GM18526 (cell line): ENCODE measurements around the gene KIAA1328.

Source experiments
- POLR2A ChIP-seq: IDR thresholded peaks from 3 replicates; pipeline ENCODE4 v1.6.1; 2011; ENCODE audit not compliant: insufficient read length; ENCODE audit errors: extremely low read depth

The KIAA1328 gene

DNA sequence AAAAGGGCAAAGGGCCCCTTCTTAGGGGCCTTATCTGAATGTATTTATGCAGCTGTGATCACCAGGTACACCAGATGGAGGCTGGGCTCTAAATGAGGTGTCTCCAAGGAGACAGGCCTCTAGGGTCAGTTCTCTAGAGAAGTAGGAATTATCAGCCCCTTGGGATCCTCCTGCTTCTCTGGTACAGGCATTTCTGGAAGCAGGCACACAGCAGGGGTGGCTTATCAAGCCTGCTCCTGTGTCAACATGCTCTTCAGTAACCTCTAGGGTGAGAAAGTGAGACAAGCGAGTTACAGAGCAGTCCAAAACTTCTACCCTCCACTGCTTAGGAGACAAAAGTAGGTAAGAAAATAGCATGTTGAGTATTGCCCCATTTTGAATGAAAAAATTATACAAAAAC, 13.9 kb upstream of the KIAA1328 start:
- TF ChIP-seq POLR2A = no peak

DNA sequence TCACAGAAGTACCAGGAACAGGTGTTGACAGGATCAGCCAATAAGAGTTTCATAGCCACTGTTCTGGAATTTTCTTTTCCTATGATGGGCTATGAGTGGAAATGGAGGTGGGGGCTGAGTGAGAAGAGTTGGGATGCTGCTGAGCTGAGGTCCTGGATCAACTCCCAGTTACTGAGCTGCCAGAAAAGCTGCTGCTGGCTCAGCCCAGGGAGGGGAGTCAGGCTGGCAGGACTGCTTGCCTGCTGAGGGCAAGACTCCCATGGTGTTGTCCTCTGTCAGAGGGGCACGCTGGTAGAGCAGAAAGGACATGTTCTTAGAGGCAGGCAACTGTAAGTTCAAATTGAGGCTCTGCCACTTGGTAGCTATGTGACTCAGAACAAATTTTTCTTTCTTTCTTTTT, 11.9 kb upstream of the KIAA1328 start:
- no peak for TF ChIP-seq POLR2A

DNA sequence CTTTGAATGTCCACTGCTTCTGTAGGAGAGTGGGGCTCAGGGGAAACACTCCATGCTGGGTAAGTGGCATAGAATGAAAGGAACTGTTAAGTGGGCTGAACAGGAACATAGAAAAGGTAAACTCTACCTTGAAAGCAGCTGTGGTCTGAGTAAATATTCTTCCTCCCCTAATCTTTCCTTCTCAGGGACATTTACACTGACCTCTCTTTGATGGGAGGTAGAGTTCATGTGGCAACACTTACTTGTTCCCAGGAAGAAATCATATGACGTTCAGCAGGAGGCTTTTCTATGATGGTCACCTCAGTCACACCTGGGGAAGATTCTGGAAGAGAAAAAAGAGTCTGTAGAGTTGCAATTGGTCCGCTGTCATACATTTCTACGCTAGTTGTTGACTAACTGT, 10.3 kb upstream of the KIAA1328 start:
- TF ChIP-seq POLR2A = no peak

DNA sequence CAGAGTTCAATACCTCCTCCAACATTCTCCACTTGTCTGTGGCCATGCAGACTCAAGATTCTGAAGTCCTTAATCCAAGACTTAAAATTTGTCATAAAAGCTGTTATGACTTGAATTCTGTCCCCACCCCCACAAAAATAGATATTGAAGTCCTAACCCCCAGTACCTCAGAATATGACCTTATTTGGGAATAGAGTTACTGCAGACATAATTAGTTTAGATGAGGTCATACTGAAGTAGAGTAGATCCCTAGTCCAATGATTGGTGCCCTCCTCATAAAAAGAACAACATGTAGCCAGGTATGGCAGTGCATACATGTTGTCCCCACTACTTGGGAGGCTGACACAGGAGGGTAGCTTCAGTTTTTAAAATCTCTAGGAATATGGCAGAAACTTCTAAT, 9.3 kb upstream of the KIAA1328 start:
- no peak for TF ChIP-seq POLR2A

DNA sequence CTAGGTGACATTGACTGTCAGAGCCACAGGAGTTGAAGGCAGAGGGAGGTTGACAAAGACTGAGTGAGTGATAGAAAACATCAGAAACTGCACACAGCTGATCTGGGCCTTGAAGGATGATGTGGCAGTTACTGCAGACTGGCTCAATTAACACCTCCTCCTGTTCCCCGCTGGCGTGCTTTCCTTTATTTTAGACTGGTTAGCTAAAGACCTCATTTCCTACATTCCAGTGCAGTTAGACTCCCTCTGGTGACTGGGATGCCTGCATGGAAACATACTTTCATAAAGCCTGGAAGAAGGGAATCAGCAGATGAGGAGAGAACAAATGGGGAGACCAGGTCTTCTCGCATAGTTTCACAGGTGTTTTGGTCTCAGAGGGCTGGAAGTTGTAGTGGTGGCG, 7.2 kb upstream of the KIAA1328 start:
- TF ChIP-seq POLR2A = no peak

DNA sequence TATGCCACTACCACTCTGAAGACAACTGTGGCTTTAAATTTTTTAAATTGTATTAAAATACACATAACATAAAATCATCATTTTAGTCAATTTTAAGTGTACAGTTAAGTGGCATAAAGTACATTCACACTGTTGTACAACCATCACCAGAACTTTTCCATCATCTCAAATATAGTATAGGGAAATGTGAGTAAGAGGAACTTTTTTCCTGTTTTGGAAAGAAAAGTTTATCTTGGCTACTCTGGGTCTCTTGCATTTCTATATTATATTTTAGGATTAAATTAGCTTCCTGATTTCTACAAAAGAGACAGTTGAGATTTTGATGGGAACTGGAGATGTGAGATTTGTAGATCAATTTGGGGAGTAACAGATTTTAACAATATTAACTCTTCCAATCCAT, 3.4 kb upstream of the KIAA1328 start:
- TF ChIP-seq POLR2A = no peak

DNA sequence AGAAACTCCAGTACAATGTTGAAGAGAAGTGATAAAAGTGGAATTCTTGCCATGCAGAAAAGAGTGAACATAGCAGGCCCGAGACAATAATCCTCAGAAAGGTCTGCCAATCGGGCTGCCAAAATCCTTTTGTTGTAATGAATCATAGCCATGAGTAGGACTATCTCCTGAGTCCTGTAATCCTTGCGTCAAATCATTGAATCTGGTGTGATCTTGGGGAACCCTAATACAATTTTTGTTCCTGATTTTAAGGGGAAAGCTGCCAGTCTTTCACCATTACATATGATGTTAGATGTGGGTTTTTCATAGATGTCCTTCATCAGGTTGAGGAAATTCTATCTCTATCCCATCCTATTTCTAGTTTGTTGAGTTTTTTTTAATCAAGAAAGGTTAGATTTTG, 2.4 kb upstream of the KIAA1328 start:
- no peak for TF ChIP-seq POLR2A

DNA sequence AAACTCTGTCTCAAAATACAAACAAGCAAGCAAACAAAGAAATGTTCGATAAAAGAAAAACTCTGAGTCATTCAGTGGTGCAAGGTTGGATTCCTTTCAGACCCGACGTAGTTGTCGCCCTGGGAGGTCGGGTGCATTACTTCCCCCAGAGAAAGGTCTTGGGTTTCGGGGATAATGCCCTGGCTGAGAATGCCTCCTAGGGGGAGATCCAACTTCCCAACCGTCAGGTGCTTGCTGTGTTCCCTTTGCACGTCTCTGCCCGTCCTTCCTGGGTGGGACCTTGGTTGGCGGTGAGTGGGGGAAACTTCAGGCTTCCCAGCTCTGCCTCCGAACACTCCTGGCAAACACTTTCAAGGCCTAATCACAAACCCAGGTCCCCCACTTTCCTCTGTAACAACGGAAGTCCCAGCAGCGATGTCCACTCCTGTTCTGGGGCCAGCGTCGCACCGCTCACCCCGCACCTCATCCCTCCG, 734 bp upstream of the KIAA1328 start:
- TF ChIP-seq POLR2A = no peak

DNA sequence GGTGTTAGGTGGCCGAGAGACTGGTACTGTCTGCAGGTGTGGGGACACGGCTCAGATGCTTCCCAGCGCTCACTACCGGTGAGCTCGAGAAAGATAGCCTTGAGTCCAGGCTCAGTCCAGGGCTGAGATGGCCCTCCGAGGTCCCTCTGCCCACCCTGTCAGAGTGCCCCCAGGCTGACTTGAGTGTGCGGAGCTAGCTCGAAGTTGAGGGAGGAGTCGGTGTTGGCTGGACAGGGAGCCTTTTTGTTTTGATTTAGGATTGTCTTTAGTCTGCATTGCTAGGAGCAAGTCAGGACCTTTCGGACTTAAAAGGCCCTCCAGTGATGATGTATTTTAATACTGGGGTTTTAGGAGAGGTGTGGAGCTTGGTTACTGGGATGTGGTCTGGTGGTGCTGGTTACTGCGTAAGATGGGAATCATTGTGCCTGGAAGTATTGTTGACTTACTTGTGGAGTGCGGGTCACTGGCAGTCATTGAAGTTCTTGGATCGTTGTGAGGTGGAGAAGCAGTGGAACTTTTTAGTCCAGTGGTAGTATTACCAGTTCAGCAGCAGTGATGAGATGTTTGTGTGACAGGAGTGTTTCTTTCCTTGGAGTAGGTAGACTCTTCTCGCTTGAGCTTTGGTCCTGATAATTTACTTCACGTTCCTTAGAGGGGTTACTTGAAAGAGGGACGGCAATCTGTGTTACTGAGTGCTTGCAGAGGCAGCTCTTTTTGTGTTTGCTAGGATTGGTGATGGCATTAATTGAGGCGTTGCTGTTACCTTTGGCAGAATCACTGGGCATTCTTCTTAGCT, 633 bp downstream of the KIAA1328 start:
- no peak for TF ChIP-seq POLR2A

DNA sequence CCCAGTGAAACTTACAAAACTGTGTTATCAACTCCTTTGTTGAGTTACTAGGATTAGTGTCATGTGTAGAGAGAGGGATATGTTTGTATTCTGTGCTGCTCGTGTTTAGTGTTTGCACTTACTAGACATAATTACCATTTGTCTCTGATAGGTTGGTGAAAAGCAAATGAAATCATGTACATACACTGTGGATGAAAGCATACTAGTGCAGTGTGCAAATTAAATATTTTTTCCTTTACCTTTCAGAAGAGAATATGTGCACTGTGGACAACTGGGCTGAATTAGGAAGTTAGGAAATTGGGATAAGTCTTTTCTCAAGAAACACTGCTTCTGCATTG, 1.2 kb downstream of the KIAA1328 start:
- no peak for TF ChIP-seq POLR2A

DNA sequence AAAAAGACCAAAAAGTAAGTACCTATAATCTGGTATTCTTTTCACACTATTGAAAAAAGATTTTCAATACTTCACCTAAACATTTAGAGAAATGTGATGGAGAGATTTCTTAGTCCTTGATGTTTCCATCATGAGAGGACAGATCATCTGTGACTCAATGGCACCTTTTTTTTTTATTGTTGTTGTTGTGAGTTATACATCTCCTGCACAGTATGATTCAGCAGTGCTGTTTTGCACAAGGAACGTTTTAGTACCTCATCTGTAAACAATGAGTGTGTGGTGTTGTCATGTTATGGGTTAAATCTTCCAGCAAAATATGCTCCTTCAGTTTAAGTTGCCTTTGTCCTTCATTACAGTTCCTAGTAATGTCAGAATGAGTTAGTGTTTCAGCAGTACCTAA, 2.2 kb downstream of the KIAA1328 start:
- no peak for TF ChIP-seq POLR2A

DNA sequence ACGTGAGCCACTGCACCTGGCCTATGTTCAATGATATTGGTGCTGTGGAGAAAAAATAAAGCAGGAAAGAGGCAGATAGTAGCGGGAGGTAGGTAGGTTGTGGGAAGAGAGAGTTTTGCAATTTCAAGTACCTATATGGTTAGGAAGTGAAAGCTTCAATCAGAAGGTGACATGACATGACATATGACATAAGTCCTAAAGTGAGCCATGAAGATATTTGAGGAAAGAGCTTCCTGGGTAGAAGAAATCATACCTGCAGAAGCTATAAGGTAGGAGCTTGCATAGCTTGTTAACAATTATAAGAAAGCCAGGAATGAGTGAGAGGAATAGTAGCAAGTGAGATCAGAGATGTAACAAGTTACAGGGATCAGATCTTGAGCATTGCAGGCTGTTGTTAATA, 4.2 kb downstream of the KIAA1328 start:
- no peak for TF ChIP-seq POLR2A

DNA sequence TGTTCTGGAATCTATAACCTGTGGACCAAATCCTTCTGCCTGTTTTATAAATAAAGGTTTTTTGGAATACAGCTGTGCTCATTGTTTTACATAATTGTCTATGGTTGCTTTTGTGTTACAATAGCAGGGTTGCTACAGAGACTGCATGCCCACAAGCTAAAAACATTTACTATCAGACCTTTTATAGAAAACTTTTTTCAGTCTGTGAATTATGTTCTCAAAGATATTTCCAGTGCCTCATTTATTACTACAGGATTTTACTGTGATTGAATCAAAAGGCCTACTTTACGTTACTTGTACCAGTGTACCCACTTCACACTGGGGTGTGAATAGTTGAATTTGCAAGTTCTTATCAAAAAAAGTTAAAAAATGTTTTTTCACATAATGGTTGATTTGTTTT, 7.0 kb downstream of the KIAA1328 start:
- TF ChIP-seq POLR2A = no peak

DNA sequence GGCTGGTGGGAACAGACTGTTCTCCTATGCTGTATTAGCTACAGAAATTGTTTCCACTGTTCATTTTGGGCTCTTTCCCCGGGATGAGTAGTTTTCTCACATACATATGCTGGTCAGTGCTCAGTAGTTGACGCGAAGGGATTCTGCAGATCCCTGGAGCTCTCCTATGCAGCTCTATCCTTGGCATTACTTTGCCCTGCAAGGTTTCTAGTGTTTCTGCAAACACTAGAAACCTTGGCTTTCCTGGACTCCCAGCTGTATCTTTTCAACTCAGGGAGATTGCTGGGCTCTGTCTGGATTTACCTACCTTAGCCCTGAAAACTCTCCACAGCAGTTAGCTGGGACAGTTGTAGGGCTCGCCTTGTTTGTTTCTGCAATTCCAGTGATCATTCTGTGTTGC, 10.9 kb downstream of the KIAA1328 start:
- no peak for TF ChIP-seq POLR2A

DNA sequence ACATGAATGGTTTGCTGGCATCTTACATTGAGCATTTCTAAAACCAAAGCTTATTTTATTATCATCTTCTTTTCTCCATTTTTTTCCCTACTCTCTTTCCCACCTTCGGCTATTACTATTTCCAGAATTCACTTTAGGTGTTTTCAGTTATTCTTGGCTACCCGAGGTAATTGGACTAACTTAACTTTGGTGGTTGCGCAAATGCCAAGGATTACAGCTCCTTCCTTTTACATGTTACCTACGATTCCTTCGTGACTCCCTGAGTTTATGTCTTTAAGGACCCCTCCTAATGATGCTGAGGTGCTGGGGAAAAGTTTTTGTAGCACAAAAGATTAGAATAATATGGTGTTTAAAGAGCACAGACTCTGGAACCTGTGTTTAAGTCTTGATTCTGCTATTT, 14.3 kb downstream of the KIAA1328 start:
- TF ChIP-seq POLR2A = no peak

DNA sequence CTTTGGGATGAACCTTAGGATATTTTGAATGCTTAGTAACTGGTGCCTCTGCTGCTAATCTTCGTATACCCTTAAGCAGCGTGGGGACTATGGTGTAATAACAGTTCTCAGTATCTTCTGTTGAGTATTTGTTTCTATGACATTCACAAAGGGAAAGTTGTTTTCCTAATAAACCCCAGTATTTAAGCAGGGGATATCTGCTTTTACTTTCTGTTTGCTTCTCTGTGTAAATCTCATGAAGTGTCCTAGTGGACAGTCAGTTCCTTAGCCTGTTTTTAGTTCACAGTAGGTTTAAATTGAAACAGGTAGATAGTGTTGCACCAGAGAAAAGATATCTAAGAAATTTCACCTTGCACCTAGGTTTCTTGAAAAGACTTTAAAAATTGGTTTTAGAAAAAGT, 14.9 kb downstream of the KIAA1328 start:
- no peak for TF ChIP-seq POLR2A

DNA sequence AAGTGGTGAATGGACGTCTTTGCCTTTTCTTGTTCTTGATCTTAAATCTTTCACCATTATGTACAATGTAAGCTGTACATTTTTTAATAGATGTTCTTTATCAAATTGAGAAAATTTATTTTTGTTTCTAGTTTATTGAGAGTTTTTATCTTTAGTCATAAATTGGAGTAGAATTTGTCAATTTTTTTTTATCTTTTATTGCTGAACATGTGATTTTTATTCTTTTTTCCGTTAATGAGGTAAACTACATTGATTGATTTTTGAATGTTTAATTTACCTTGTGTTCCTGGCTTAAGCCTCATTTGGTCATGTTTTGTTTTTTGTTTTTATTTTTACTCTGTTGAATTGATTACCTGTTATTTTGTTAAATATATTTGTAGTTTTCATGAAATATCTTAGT, 19.7 kb downstream of the KIAA1328 start:
- no peak for TF ChIP-seq POLR2A
